Ishikawa (cell line): ENCODE measurements around the gene BACH2.

Experiments used
- CEBPB ChIP-seq: IDR thresholded peaks from 2 replicates; pipeline ENCODE4 v1.6.1; 2012
- CREB1 ChIP-seq: IDR thresholded peaks from 2 replicates; pipeline ENCODE4 v1.6.1; 2012; ENCODE audit warnings: low read depth
- EGR1 ChIP-seq: IDR thresholded peaks from 2 replicates; pipeline ENCODE4 v1.6.1; 2012
- EP300 ChIP-seq: IDR thresholded peaks from 2 replicates; pipeline ENCODE4 v1.6.1; 2012; ENCODE audit warnings: borderline replicate concordance
- FOXM1 ChIP-seq: IDR thresholded peaks from 2 replicates; pipeline ENCODE4 v1.6.1; 2012; ENCODE audit warnings: low read depth, borderline replicate concordance
- NFIC ChIP-seq: IDR thresholded peaks from 2 replicates; pipeline ENCODE4 v1.6.1; 2012
- RAD21 ChIP-seq: IDR thresholded peaks from 2 replicates; pipeline ENCODE4 v1.6.1; 2012; ENCODE audit warnings: low read depth
- TAF1 ChIP-seq: IDR thresholded peaks from 2 replicates; pipeline ENCODE4 v1.6.1; 2012; ENCODE audit warnings: low read depth, mild to moderate bottlenecking
- TCF12 ChIP-seq: IDR thresholded peaks from 2 replicates; pipeline ENCODE4 v1.6.1; 2012; ENCODE audit warnings: low read depth
- YY1 ChIP-seq: IDR thresholded peaks from 2 replicates; pipeline ENCODE4 v1.6.1; 2012; ENCODE audit warnings: low read depth
- TF ChIP-seq, protein P1 (sequence below): IDR thresholded peaks from 2 replicates; pipeline ENCODE4 v1.6.1; 2012
- TF ChIP-seq, protein P2 (sequence below): IDR thresholded peaks from 2 replicates; pipeline ENCODE4 v1.6.1; 2012
- TF ChIP-seq, protein P3 (sequence below): IDR thresholded peaks from 2 replicates; pipeline ENCODE4 v1.6.1; 2012; ENCODE audit warnings: low read depth, mild to moderate bottlenecking

DNA sequence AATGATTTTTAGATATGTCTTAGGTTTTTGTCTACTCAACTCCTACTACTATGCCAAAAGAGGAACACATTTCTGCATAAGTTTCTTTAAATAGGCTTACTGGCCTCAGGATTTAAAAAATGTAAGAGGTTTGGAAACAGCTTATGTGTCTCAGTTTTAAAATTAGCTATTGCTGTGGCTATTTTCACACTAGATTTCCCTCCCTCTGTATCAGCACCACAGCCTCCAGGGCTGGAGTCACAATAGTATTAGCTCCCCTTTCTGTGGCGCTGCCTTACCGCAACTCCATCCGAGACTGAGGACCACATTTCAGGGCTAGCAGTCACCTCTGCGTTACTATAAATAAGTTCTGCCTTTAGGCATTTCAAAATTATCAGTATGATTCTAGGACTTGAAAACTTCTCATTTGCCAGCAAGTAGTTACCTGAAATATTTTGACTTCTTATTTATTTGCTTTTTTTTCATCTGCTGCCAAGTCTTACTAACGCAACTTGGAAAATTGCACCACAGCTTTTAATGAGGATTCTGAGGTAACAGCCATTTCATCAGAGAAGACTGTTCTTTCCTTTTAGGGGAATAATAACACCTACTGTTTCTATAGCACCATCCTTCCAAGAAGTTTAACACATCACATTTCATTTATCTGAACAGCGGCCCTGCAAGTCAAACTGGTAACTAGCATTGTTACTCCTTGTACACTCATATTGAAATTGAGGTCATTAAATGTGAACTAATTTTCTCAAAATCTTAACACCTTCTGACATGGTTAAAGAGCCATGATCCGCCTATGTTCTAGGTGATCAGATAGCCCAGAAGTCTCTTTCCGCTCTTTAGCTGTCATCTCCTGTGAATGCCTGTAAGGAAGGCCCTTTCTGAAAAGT is 296.5 kb downstream of the BACH2 start:
- TF ChIP-seq YY1 (no peak), CREB1 (no peak), NFIC (no peak), EGR1 (no peak), TAF1 (no peak), RAD21 (no peak), EP300 (no peak), FOXM1 (no peak), TCF12 (no peak), CEBPB (no peak)
- TF ChIP-seq, protein P1, sequence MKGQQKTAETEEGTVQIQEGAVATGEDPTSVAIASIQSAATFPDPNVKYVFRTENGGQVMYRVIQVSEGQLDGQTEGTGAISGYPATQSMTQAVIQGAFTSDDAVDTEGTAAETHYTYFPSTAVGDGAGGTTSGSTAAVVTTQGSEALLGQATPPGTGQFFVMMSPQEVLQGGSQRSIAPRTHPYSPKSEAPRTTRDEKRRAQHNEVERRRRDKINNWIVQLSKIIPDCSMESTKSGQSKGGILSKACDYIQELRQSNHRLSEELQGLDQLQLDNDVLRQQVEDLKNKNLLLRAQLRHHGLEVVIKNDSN, result no peak
- TF ChIP-seq, protein P2, sequence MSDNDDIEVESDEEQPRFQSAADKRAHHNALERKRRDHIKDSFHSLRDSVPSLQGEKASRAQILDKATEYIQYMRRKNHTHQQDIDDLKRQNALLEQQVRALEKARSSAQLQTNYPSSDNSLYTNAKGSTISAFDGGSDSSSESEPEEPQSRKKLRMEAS, result no peak
- TF ChIP-seq, protein P3, sequence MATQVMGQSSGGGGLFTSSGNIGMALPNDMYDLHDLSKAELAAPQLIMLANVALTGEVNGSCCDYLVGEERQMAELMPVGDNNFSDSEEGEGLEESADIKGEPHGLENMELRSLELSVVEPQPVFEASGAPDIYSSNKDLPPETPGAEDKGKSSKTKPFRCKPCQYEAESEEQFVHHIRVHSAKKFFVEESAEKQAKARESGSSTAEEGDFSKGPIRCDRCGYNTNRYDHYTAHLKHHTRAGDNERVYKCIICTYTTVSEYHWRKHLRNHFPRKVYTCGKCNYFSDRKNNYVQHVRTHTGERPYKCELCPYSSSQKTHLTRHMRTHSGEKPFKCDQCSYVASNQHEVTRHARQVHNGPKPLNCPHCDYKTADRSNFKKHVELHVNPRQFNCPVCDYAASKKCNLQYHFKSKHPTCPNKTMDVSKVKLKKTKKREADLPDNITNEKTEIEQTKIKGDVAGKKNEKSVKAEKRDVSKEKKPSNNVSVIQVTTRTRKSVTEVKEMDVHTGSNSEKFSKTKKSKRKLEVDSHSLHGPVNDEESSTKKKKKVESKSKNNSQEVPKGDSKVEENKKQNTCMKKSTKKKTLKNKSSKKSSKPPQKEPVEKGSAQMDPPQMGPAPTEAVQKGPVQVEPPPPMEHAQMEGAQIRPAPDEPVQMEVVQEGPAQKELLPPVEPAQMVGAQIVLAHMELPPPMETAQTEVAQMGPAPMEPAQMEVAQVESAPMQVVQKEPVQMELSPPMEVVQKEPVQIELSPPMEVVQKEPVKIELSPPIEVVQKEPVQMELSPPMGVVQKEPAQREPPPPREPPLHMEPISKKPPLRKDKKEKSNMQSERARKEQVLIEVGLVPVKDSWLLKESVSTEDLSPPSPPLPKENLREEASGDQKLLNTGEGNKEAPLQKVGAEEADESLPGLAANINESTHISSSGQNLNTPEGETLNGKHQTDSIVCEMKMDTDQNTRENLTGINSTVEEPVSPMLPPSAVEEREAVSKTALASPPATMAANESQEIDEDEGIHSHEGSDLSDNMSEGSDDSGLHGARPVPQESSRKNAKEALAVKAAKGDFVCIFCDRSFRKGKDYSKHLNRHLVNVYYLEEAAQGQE, result no peak
